Omental fat pad (tissue), 4 donors: ENCODE results near the gene SESTD1. TPM values are rescaled to one million over a fixed set of nuclear protein-coding genes. Genes with fewer than 3 reads are reported as not detected.
"Not testable (repeated sequence)": the region's sequence is repeated elsewhere in the genome, so short reads cannot be mapped to it uniquely, and the experiment has no call there.

Source experiments
- ATAC-seq: fragments of 150-250 bp; one replicate; pipeline ENCODE4 v1.9.1; 2016; ENCODE audit warnings: mild to moderate bottlenecking, moderate library complexity; ENCODE audit not compliant: low FRiP score
- DNase-seq: peaks from one replicate; pipeline ENCODE4 v3.0.0-alpha.2; 2019; ENCODE audit warnings: low spot score
- total RNA-seq, 4 donors: library from RNA; depleted of rRNA; stranded (reverse); fragments of >200 nt; gene quantifications; one replicate each; pipeline ENCODE4 v1.1.0, GENCODE V29; 2016
- TF ChIP-seq, protein P1 (sequence below), 3 donors: fragments of 450-650 bp; IDR thresholded peaks; one replicate each; pipeline ENCODE4 v1.5.1; 2016 to 2017; ENCODE audit warnings: antibody characterized with exemption in 3 of 3, mild to moderate bottlenecking in 3 of 3, moderate library complexity in 2 of 3

Gene SESTD1
- total RNA-seq, 4 donors from 2014 or later, result 47.0 to 80.9 (median 56.8) TPM

DNA sequence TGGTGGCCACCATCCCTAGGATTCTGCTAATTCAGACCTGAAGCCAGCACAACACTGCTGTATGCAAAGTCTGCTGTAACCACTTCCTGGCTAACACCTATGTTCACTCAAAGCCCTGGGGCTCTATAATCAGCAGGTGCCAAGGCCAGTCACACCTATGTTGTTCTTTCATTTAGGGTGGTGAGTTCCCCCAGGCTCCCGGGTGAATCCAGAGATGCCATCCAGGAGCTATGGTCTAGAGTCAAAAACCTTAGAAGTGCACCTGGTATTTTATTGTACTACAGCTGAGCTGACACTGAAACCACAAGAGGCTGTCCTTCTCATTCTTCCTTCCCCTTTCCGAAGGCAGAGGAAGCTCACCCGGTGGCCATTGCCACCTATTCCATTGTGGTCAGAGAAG lies 168.5 kb downstream of the SESTD1 start:
- DNase-seq, result no peak
- ATAC-seq, result no peak
- TF ChIP-seq, protein P1, sequence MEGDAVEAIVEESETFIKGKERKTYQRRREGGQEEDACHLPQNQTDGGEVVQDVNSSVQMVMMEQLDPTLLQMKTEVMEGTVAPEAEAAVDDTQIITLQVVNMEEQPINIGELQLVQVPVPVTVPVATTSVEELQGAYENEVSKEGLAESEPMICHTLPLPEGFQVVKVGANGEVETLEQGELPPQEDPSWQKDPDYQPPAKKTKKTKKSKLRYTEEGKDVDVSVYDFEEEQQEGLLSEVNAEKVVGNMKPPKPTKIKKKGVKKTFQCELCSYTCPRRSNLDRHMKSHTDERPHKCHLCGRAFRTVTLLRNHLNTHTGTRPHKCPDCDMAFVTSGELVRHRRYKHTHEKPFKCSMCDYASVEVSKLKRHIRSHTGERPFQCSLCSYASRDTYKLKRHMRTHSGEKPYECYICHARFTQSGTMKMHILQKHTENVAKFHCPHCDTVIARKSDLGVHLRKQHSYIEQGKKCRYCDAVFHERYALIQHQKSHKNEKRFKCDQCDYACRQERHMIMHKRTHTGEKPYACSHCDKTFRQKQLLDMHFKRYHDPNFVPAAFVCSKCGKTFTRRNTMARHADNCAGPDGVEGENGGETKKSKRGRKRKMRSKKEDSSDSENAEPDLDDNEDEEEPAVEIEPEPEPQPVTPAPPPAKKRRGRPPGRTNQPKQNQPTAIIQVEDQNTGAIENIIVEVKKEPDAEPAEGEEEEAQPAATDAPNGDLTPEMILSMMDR (IDR thresholded peaks at IDR 0.05), result no peak

DNA sequence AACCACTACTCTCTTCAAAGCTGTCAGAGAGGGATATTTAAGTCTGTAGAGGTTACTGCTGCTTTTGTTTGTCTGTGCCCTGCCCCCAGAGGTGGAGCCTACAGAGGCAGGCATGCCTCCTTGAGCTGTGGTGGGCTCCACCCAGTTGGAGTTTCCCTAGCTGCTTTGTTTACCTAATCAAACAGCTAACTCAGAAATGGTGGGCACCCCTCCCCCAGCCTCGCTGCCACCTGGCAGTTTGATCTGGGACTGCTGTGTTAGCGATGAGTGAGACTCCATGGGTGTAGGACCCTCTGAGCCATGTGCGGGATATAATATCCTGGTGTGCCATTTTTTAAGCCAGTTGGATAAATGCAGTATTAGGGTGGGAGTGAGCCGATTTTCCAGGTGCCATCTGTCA lies 171.7 kb downstream of the SESTD1 start:
- not testable (repeated sequence) for DNase-seq, ATAC-seq

DNA sequence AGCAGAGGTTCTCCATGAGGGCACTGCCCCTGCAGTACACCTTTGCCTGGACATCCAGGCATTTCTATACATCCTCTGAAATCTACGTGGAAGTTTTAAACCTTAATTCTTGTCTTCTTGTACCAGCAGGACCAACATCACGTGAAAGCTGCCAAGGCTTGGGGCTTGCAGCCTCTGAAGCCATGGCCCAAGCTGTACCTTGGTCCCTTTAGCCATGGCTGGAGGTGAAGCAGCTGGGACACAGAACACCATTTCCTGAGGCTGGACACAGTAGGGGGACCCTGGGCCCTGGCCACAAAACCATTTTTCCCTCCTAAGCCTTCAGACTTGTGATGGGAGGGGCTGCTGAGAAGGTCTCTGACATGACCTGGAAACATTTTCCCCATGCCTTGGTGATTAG lies 181.9 kb downstream of the SESTD1 start:
- TF ChIP-seq, protein P1 (IDR thresholded peaks at IDR 0.05), result no peak
- DNase-seq (no peak), ATAC-seq (no peak)

DNA sequence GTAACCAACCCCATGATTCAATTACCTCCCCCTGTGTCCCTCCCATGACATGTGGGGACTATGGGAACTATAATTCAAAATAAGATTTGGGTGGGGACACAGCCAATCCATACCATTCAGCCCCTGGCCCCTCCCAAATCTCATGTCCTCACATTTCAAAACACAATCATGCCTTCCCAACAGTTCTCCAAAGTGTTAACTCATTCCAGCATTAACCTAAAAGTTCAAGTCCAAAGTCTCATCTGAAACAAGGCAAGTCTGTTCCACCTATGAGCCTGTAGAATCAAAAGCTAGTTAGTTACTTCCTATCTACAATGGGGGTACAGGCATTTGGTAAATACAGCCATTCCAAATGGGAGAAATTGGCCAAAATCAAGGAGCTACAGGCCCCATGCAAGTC lies 182.7 kb downstream of the SESTD1 start:
- DNase-seq, result no peak
- ATAC-seq, result no peak
- TF ChIP-seq, protein P1 (IDR thresholded peaks at IDR 0.05), result no peak

DNA sequence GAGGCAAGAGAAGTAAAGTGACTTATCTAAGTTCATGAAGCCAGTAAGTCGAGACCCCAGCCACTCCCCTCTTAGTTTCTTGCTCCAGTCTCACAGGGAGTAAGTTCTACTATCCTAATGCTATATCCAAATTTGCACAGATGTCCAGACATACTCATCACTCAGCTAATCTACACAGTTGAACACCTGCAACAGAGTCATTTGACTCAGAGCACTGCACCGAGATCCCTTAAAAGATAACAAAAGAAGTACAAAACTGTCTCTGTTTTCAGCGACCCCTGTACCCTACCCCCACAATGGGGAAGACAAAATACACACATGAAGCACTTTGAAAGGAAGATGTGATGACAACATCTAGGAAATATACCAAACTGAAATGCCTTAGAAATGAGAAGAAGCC lies 192.1 kb downstream of the SESTD1 start:
- TF ChIP-seq, protein P1 (IDR thresholded peaks at IDR 0.05), result no peak
- ATAC-seq (no peak), DNase-seq (no peak)

DNA sequence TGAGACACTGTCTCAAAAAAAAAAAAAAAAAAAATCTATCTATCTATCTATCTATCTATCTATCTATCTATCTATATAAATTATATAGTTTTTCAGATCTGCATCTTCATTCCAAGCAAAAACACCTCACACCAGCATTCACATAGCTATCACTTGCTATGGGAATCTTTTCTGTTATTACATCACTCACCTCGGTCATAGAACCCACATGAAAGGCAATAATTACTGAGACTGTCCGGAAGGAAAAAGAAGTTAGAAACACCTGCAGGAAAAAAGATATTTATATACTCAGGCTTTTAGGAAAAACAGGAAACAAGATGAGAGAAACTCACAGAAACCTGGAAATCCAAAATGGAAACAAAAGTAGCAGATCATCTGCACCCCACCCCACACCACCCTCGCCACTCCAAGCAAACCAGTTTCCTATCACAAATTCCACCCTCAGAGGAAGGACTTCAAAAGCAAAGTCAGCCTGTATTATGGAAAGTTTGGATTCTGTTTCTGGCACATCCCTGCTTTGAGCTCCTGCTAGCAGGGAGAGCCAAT lies 192.7 kb downstream of the SESTD1 start:
- no peak for ATAC-seq
- TF ChIP-seq, protein P1 (IDR thresholded peaks at IDR 0.05), result no peak
- no peak for DNase-seq

DNA sequence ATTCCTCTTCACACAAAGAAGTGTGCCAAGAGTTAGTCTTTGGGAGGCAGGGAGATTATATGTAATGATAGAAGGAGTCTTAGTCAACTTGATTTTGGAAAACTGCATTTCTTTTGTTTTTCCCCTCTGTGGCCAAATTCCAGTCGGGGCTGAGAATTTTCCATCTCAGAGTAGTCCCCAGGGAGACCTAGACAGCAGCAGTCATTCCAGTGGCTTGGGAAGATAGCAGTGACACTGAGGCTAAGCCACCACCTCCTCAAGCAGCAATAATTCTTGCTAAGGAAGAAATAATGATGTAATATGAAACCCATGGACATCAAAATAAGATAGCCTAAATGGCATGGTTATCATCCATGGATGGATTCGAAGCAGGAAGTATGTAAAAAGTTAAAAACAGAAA lies 193.7 kb downstream of the SESTD1 start:
- TF ChIP-seq, protein P1 (IDR thresholded peaks at IDR 0.05), result no peak
- ATAC-seq (no peak), DNase-seq (no peak)

DNA sequence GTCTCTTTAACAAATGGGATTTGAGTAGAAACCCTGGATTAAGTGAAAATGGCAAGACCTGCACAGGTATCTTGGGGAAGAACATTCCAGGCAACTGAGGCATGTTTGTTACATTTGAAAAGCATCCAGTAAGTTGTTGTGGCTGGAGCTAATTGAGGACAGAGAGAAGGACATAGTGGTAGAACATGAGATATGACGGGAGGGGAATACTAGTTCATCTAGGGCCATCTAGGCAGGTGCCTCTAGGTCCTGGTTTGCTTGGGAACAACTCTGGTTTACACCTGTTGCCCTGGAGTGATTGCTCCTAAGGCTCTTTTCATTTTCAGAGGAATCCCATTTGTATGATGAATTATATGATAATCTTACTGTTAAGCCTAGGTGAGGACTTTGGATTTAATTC lies 194.9 kb downstream of the SESTD1 start:
- ATAC-seq (no peak), DNase-seq (no peak)
- TF ChIP-seq, protein P1 (IDR thresholded peaks at IDR 0.05), result no peak
